IMR-90 (cell line): ENCODE results near the gene TCF12. TPM values are rescaled to one million over a fixed set of nuclear protein-coding genes. Genes with fewer than 3 reads are reported as not detected.

ENCODE experiments used
- ATAC-seq: fragments of 200-7000 bp; cut with Tn5 transposase; 2 replicates; pipeline ENCODE4 v1.9.1; 2020; ENCODE audit warnings: low read depth, mild to moderate bottlenecking, moderate library complexity
- BruUV-seq: library from RNA; stranded (reverse); fragments of 400-500 nt; replicated peaks from 2 replicates; lab custom pipeline; 2021; lab: Mats Ljungman, UMichigan
- CTCF ChIA-PET: fragments of 300-600 bp; formaldehyde crosslinking; extraction: SDS; loops from one replicate; lab custom pipeline; 2021; ENCODE audit warnings: antibody characterized with exemption; lab: Yijun Ruan, JAX
- POLR2A ChIA-PET: fragments of 300-600 bp; sonication (Branson Sonifier 250); formaldehyde crosslinking; loops from one replicate; lab custom pipeline; 2022; ENCODE audit warnings: antibody characterized with exemption; ENCODE audit not compliant: unreplicated experiment; lab: Charles Lee
- DNase-seq: peaks from one replicate; pipeline ENCODE4 v3.0.0; 2013
- H2AFZ ChIP-seq: replicated peaks from 2 replicates; pipeline ENCODE3; 2013; ENCODE audit warnings: low read length, mild to moderate bottlenecking; ENCODE audit not compliant: poor library complexity
- H2AK5ac ChIP-seq: 2 replicates; pipeline ENCODE4 v1.6.1; 2013; ENCODE audit warnings: low read depth, low read length, inconsistent platforms
- H2AK9ac ChIP-seq: replicated peaks from 2 replicates; pipeline ENCODE3; 2013; ENCODE audit warnings: mild to moderate bottlenecking, low read depth, low read length, moderate library complexity; ENCODE audit not compliant: poor library complexity
- H2BK120ac ChIP-seq: 2 replicates; pipeline ENCODE4 v1.6.1; 2013; ENCODE audit warnings: low read depth, low read length, inconsistent platforms
- H2BK15ac ChIP-seq: 3 replicates; pipeline ENCODE4 v1.6.1; 2013; ENCODE audit warnings: low read depth, low read length, inconsistent platforms
- H2BK20ac ChIP-seq: 2 replicates; pipeline ENCODE4 v1.6.1; 2013; ENCODE audit warnings: low read depth, mild to moderate bottlenecking, inconsistent platforms, low read length, moderate library complexity
- H2BK5ac ChIP-seq: 2 replicates; pipeline ENCODE4 v1.6.1; 2013; ENCODE audit warnings: mild to moderate bottlenecking, low read depth, low read length, inconsistent platforms; ENCODE audit not compliant: poor library complexity, severe bottlenecking
- H3K14ac ChIP-seq: replicated peaks from 2 replicates; pipeline ENCODE4 v1.6.1; 2013; ENCODE audit warnings: low read depth, low read length, inconsistent platforms
- H3K18ac ChIP-seq: 2 replicates; pipeline ENCODE4 v1.6.1; 2013; ENCODE audit warnings: low read depth, low read length, control low read depth
- H3K23ac ChIP-seq: 2 replicates; pipeline ENCODE4 v1.6.1; 2013; ENCODE audit warnings: low read depth, low read length, inconsistent platforms
- H3K27ac ChIP-seq: 2 replicates; pipeline ENCODE4 v1.5.1; 2013; ENCODE audit warnings: mild to moderate bottlenecking, control low read depth, low read length; ENCODE audit not compliant: insufficient read depth
- H3K27me3 ChIP-seq: 2 replicates; pipeline ENCODE4 v1.6.1; 2013; ENCODE audit warnings: low read length; ENCODE audit not compliant: control insufficient read depth, insufficient read depth
- H3K36me3 ChIP-seq: 2 replicates; pipeline ENCODE4 v1.6.1; 2013; ENCODE audit warnings: low read length, mixed read lengths; ENCODE audit not compliant: control insufficient read depth, insufficient read depth
- H3K4ac ChIP-seq: 2 replicates; pipeline ENCODE4 v1.6.1; 2013; ENCODE audit warnings: low read depth, low read length, inconsistent platforms
- H3K4me1 ChIP-seq: 2 replicates; pipeline ENCODE4 v1.6.1; 2013; ENCODE audit warnings: low read length, mixed read lengths; ENCODE audit not compliant: control insufficient read depth, insufficient read depth
- H3K4me2 ChIP-seq: 2 replicates; pipeline ENCODE4 v1.6.1; 2013; ENCODE audit warnings: low read depth, mild to moderate bottlenecking, control low read depth, low read length, moderate library complexity
- H3K4me3 ChIP-seq: 2 replicates; pipeline ENCODE4 v1.5.1; 2013; ENCODE audit warnings: low read depth, mild to moderate bottlenecking, control low read depth, low read length, moderate library complexity; ENCODE audit not compliant: insufficient read depth
- H3K56ac ChIP-seq: 2 replicates; pipeline ENCODE4 v1.6.1; 2013; ENCODE audit warnings: low read length, inconsistent platforms; ENCODE audit not compliant: insufficient read depth; ENCODE audit errors: extremely low read depth
- H3K79me1 ChIP-seq, 2 experiments: 2 replicates each; pipeline ENCODE4 v1.6.1; 2013; ENCODE audit warnings: low read length in 2 of 2, inconsistent platforms in 1 of 2, low read depth in 1 of 2
- H3K9ac ChIP-seq: 2 replicates; pipeline ENCODE4 v1.6.1; 2013; ENCODE audit warnings: low read depth, low read length, control low read depth
- H3K9me1 ChIP-seq: 2 replicates; pipeline ENCODE4 v1.6.1; 2013; ENCODE audit warnings: low read length, inconsistent platforms; ENCODE audit not compliant: insufficient read depth
- H3K9me3 ChIP-seq: 2 replicates; pipeline ENCODE4 v1.6.1; 2013; ENCODE audit warnings: low read length; ENCODE audit not compliant: control insufficient read depth, insufficient read depth
- H4K20me1 ChIP-seq: 2 replicates; pipeline ENCODE4 v1.6.1; 2013; ENCODE audit warnings: low read length, inconsistent platforms; ENCODE audit not compliant: insufficient read depth
- H4K5ac ChIP-seq: 2 replicates; pipeline ENCODE4 v1.6.1; 2013; ENCODE audit warnings: mild to moderate bottlenecking, low read depth, low read length, control low read depth
- H4K8ac ChIP-seq, 2 experiments: 2 replicates each; pipeline ENCODE4 v1.6.1; 2013; ENCODE audit warnings: low read depth in 2 of 2, low read length in 2 of 2, control low read depth in 1 of 2, inconsistent platforms in 1 of 2
- H4K91ac ChIP-seq: 2 replicates; pipeline ENCODE4 v1.6.1; 2013; ENCODE audit warnings: low read depth, low read length, inconsistent platforms; ENCODE audit not compliant: insufficient read depth
- BHLHE40 ChIP-seq: fragments of 150-350 bp; IDR thresholded peaks from 2 replicates; pipeline ENCODE4 v1.6.1; 2016; ENCODE audit warnings: mild to moderate bottlenecking, low read depth, low read length
- ELK1 ChIP-seq: fragments of 150-350 bp; IDR thresholded peaks from 2 replicates; pipeline ENCODE4 v1.6.1; 2016; ENCODE audit warnings: low read depth, mild to moderate bottlenecking, low read length, moderate library complexity, borderline replicate concordance
- MAFK ChIP-seq: IDR thresholded peaks from 2 replicates; pipeline ENCODE4 v1.6.1; 2012; ENCODE audit warnings: low read depth, low read length, improper control_type of control experiment
- MXI1 ChIP-seq: IDR thresholded peaks from 2 replicates; pipeline ENCODE4 v1.6.1; 2012; ENCODE audit warnings: low read depth, mild to moderate bottlenecking, low read length, moderate library complexity, borderline replicate concordance
- NFE2L2 ChIP-seq: fragments of 150-350 bp; IDR thresholded peaks from 2 replicates; pipeline ENCODE4 v1.6.1; 2016; ENCODE audit warnings: low read depth, mild to moderate bottlenecking, low read length
- POLR2A ChIP-seq: IDR thresholded peaks from 2 replicates; pipeline ENCODE4 v1.6.1; 2012; ENCODE audit warnings: mild to moderate bottlenecking, low read depth, low read length
- RAD21 ChIP-seq: IDR thresholded peaks from 2 replicates; pipeline ENCODE4 v1.6.1; 2012; ENCODE audit warnings: low read length, improper control_type of control experiment
- RCOR1 ChIP-seq: IDR thresholded peaks from 2 replicates; pipeline ENCODE4 v1.6.1; 2012; ENCODE audit warnings: mild to moderate bottlenecking, low read length, improper control_type of control experiment; ENCODE audit not compliant: insufficient replicate concordance
- RFX5 ChIP-seq: IDR thresholded peaks from 2 replicates; pipeline ENCODE4 v1.8.0; 2012; ENCODE audit warnings: low read depth, mild to moderate bottlenecking, low read length, moderate library complexity
- dilution Hi-C: fragments of 300-500 bp; cut with HindIII; formaldehyde crosslinking; loops from one replicate; pipeline ENCODE4 v1.14.3; 2018; ENCODE audit warnings: low sequenced_read_pairs; ENCODE audit not compliant: unreplicated experiment
- in situ Hi-C: fragments of 300-500 bp; cut with MboI; formaldehyde crosslinking; loops from 3 replicates; pipeline ENCODE4 v1.14.3; 2019; ENCODE audit warnings: low sequenced_read_pairs, inconsistent platforms, mixed read lengths
- intact Hi-C: fragments of 100-400 bp; cut with micrococcal nuclease; formaldehyde crosslinking; loops from 2 replicates; pipeline ENCODE4 v1.10.0; 2022
- polyA plus RNA-seq, 3 experiments: library from polyadenylated mRNA; depleted of rRNA; stranded (reverse); fragments of >200 nt; gene quantifications; 2 replicates each; pipeline ENCODE4 v1.2.3, GENCODE V29; 2012; ENCODE audit warnings: low replicate concordance in 1 of 3
- total RNA-seq: library from RNA; depleted of rRNA; stranded (reverse); fragments of >200 nt; gene quantifications from 2 replicates; pipeline ENCODE4 v1.2.3, GENCODE V29; 2012

Gene TCF12
- total and polyA plus RNA-seq, 2 of the 4 experiments (the other 2 are of a cell fraction) = 79.4 to 160 TPM

- TF ChIP-seq POLR2A (no peak), RFX5 (no peak), RAD21 (no peak), BHLHE40 (no peak), MAFK (no peak), MXI1 (no peak), ELK1 (no peak), NFE2L2 (no peak), RCOR1 (no peak)
- Histone ChIP-seq H3K4me2 (no peak overlapping the region), H3K9me3 (peaks cover 4% of the 10 kb centered on the region; the same call in 1 of the 2 replicates), H3K56ac (no peak overlapping the region), H2BK5ac (no peak overlapping the region), H3K9me1 (peaks cover 3% of the 10 kb centered on the region; the same call in 1 of the 2 replicates), H2AK9ac (no peak overlapping the region), H4K5ac (no peak overlapping the region), H3K14ac (no peak overlapping the region), H4K91ac (no peak overlapping the region), H2AK5ac (no peak overlapping the region), H3K4me3 (no peak overlapping the region), H3K4me1 (peaks cover 12% of the 10 kb centered on the region), H3K27me3 (no peaks in the 10 kb centered on the region), H3K23ac (no peak overlapping the region), H3K27ac (no peak overlapping the region), H2BK15ac (no peak overlapping the region), H4K8ac (no peak overlapping the region), H3K79me1 (peaks cover 11 to 44% of the 10 kb centered on the region in 2 experiments), H2BK20ac (no peak overlapping the region), H4K20me1 (peaks cover 42% of the 10 kb centered on the region), H3K36me3 (no peaks in the 10 kb centered on the region), H2AFZ (no peak overlapping the region), H3K18ac (no peak overlapping the region; the same call in 1 of the 2 replicates), H3K9ac (no peak overlapping the region), H2BK120ac (no peak overlapping the region), H3K4ac (no peak overlapping the region)
- in situ Hi-C loops (no loop called here), dilution Hi-C loops (no loop called here), intact Hi-C loops (no loop called here)
- no TSS peak for BruUV-seq
- no peak for DNase-seq
- POLR2A ChIA-PET = no interaction called here
- CTCF ChIA-PET = no interaction called here
- ATAC-seq = no peak
Observed at GRCh38 chr15:56959318-56959648, 40.8 kb downstream of the TCF12 start.
